Panc1 (cell line): ENCODE results near the gene LCN1.

Experiments
- TCF7L2 ChIP-seq: IDR thresholded peaks from 2 replicates; pipeline ENCODE4 v1.6.1; 2011; ENCODE audit warnings: mild to moderate bottlenecking, low read depth, low read length, inconsistent platforms
- TF ChIP-seq, protein P1 (sequence below): fragments of 450-650 bp; IDR thresholded peaks from 2 replicates; pipeline ENCODE4 v1.5.1; 2017; ENCODE audit warnings: mild to moderate bottlenecking

DNA sequence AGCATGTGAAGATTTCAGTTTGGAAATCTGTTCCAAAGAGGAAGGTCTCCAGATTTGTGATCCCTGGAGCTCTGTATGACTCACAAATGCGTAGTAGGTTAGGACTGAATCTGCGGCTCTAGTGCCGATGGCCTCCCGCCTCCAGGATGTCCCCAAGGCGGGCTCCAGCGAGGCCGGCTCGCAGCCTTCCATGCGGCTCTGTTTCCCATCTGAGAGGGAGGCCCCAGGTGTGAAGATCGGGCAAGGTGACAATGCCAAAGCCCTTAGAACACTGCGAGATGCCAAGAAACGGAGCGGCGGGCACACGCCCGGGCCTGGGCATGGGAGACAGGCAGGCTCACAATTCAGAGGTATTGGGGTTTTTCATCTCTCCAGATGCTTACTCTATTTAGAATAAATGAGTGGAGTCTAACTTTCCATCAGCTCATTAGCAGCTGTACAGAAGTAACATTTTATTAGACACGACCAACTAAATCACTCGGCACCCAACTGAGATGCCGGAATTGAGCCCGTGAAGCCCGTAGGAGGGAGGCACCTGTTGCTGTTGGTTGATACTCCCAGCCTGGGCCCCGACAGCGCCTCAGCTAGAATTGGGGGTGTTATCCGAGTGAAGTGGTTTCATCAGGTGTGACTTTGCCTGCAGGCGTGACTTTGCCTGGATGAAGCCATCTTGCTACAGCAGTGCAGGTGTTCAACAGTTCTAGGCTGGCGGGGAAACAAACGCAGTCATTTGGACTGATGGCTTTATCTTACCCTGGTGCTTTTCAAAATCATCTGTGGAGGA, 28.2 kb upstream of the LCN1 start:
- TF ChIP-seq, protein P1, sequence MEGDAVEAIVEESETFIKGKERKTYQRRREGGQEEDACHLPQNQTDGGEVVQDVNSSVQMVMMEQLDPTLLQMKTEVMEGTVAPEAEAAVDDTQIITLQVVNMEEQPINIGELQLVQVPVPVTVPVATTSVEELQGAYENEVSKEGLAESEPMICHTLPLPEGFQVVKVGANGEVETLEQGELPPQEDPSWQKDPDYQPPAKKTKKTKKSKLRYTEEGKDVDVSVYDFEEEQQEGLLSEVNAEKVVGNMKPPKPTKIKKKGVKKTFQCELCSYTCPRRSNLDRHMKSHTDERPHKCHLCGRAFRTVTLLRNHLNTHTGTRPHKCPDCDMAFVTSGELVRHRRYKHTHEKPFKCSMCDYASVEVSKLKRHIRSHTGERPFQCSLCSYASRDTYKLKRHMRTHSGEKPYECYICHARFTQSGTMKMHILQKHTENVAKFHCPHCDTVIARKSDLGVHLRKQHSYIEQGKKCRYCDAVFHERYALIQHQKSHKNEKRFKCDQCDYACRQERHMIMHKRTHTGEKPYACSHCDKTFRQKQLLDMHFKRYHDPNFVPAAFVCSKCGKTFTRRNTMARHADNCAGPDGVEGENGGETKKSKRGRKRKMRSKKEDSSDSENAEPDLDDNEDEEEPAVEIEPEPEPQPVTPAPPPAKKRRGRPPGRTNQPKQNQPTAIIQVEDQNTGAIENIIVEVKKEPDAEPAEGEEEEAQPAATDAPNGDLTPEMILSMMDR, result no peak
- TF ChIP-seq TCF7L2, result no peak
